Head of caudate nucleus (tissue), 42 donors: ENCODE measurements around the gene VSIR.
A peak's percentile ranks its signal among the peaks of the same experiment; 100 is the strongest.

Experiments used
- DNase-seq, 42 donors: peaks; one replicate each; pipeline versions ENCODE4 v3.0.0 to v3.0.0-alpha.2; 2020 to 2021; ENCODE audit warnings: mixed read lengths in 7 of 42
- intact Hi-C: fragments of 100-400 bp; cut with DNase I; formaldehyde crosslinking; loops from one replicate; pipeline ENCODE4 v1.15.0; 2022

VSIR gene

GRCh38 chr10:71810048-71810750 is 36.9 kb upstream of the VSIR start:
- no peak for DNase-seq
- intact Hi-C loops, result loop anchor here (10.0 kb wide), 1 partner anchor 495 kb away; the partner anchor contains the start of gene SLC29A3

- intact Hi-C loops, result loop anchor here (10.0 kb wide), 1 partner anchor 495 kb away; the partner anchor contains the start of gene SLC29A3
- DNase-seq, result no peak
These were observed 36.3 kb upstream of the VSIR start for GRCh38 chr10:71809628-71810027.

GRCh38 chr10:71807557-71808510 is 34.5 kb upstream of the VSIR start:
- DNase-seq, result no peak
- intact Hi-C loops, result no loop called here

- intact Hi-C loops, result no loop called here
- DNase-seq, result no peak
These were observed 33.6 kb upstream of the VSIR start for GRCh38 chr10:71806704-71807556.

GRCh38 chr10:71805776-71806703 is 32.7 kb upstream of the VSIR start:
- intact Hi-C loops, result no loop called here
- DNase-seq, result peak in 13 of 42 donors; percentile 12 to 66 (median 39)

- peak in 4 of 42 donors; percentile 9 to 49 (median 16) for DNase-seq
- intact Hi-C loops, result no loop called here
These were observed 30.8 kb upstream of the VSIR start for GRCh38 chr10:71804077-71804476.

- no peak for DNase-seq
- intact Hi-C loops, result no loop called here
These were observed 29.6 kb upstream of the VSIR start for GRCh38 chr10:71802715-71803488.

GRCh38 chr10:71802235-71802634 is 28.9 kb upstream of the VSIR start:
- intact Hi-C loops, result no loop called here
- DNase-seq, result no peak

GRCh38 chr10:71801361-71801760 is 28.0 kb upstream of the VSIR start:
- intact Hi-C loops, result no loop called here
- DNase-seq, result peak in 1 of 42 donors; percentile 10

GRCh38 chr10:71799608-71800453 is 26.5 kb upstream of the VSIR start:
- intact Hi-C loops, result no loop called here
- DNase-seq, result no peak

- DNase-seq, result no peak
- intact Hi-C loops, result no loop called here
These were observed 25.8 kb upstream of the VSIR start for GRCh38 chr10:71799112-71799511.

- intact Hi-C loops, result no loop called here
- DNase-seq, result no peak
These were observed 24.9 kb upstream of the VSIR start for GRCh38 chr10:71798308-71798624.

GRCh38 chr10:71797533-71798307 is 24.4 kb upstream of the VSIR start:
- peak in 1 of 42 donors; percentile 25 for DNase-seq
- intact Hi-C loops, result no loop called here

- intact Hi-C loops, result no loop called here
- no peak for DNase-seq
These were observed 23.6 kb upstream of the VSIR start for GRCh38 chr10:71796749-71797405.

GRCh38 chr10:71795248-71795647 is 21.9 kb upstream of the VSIR start:
- intact Hi-C loops, result no loop called here
- DNase-seq, result no peak
